T-helper 22 cell (primary cell): ENCODE measurements around the gene NCOA4.
"Not testable (repeated sequence)": the region's sequence is repeated elsewhere in the genome, so short reads cannot be mapped to it uniquely, and the experiment has no call there.

ENCODE experiments used
- DNase-seq: peaks from one replicate; pipeline ENCODE4 v3.0.0-alpha.2; 2020; ENCODE audit warnings: low read depth

Gene NCOA4

DNA sequence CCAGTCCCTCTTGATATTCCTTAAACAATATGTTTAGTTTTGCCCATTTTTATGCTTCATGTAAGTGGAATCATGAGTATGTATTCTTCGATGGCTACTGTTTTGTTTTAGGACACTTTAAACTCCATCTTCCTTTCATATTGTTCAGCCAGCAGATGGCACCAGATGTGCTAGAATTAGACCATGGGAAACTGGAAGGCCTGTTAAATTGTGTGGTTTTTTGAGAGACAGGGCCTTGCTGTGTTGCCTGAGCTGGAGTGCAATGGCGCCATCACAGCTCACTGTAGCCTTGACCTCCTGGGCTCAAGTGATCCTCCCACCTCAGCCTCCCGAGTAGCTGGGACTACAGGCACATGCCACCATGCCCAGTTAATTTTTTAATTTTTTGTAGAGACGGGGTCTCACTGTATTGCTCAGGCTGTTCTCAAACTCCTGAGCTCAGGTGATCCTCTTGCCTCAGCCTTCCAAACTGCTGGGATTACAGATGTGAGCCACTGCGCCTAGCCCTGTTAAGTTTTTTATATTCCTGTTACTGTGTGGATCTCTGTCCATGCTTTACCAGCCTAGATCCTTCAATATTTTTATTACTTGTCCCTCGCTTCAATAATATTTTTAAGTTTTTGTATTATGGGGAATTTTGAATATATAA, 46.8 kb downstream of the NCOA4 start:
- DNase-seq: not testable (repeated sequence)

GRCh38 chr10:45981367-45981766, 49.1 kb downstream of the NCOA4 start:
- DNase-seq: not testable (repeated sequence)

- not testable (repeated sequence) for DNase-seq
These were observed 51.9 kb downstream of the NCOA4 start for GRCh38 chr10:45978554-45978953.

- DNase-seq: not testable (repeated sequence)
These were observed 56.4 kb downstream of the NCOA4 start for GRCh38 chr10:45974041-45974440.

DNA sequence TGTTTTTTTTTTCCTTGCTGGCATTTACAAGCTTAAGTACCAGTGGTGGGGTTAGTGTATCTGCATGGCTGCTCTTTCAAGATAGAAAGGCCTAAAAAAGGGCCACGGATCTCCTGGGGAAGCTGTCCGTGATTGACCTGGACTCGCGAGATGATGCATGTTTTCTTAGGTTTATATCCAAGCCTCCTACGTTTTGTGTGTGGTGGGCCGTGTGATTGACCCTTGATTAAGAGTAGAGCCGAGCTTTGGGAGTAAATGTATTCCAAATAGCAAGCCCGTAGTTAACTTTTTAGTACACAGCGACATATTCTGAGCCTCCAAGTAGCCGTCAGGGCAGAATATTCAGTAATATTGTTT, 57.6 kb downstream of the NCOA4 start:
- DNase-seq: not testable (repeated sequence)

- peak; percentile 81 for DNase-seq
These were observed 58.2 kb downstream of the NCOA4 start, which contains the start of gene TIMM23 for GRCh38 chr10:45972106-45972812. Gene TIMM23, plus strand, starts transcription at chr10:45972489. Its CDS starts 136 bp downstream, at chr10:45972625.

- DNase-seq: not testable (repeated sequence)
These were observed 58.7 kb downstream of the NCOA4 start for GRCh38 chr10:45971742-45972105.

DNA sequence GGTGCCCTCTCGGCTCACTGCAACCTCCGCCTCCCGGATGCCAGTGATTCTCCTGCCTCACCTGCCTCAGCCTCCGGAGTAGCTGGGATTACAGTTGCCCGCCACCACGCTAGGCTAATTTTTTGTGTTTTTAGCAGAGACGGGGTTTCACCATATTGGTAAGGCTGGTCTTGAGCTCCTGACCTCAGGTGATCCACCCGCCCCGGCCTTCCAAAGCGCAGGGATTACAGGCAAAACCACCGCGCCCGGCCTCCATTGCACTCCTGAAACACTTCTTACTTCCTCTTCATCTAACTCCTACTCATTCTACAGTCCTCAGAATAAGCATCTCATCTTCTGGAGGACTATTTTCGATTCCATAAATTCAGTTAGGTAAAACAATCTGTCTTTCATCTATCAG, 59.4 kb downstream of the NCOA4 start:
- not testable (repeated sequence) for DNase-seq

GRCh38 chr10:45962686-45963452, 67.6 kb downstream of the NCOA4 start:
- DNase-seq: not testable (repeated sequence)

- not testable (repeated sequence) for DNase-seq
These were observed 72.5 kb downstream of the NCOA4 start for GRCh38 chr10:45957928-45958327.

- not testable (repeated sequence) for DNase-seq
These were observed 73.8 kb downstream of the NCOA4 start for GRCh38 chr10:45956634-45957033.
